ENCODE measurements around the gene ADAMTS2.

ADAMTS2 gene

GRCh38 chr5:179204572-179204971 lies 140.7 kb downstream of the ADAMTS2 start:
- Histone ChIP-seq H3K4me3 (no peak overlapping the region), H3K9me3 (ENCODE audit: low read depth, low read length) (no peaks in the 10 kb centered on the region), H3K36me3 (ENCODE audit: insufficient read depth, low read length) (no peaks in the 10 kb centered on the region), H3K27ac (no peak overlapping the region), H3K9ac (ENCODE audit: insufficient read length) (no peak overlapping the region)
- DNase-seq (ENCODE audit: low read depth, low spot score): no peak
- TF ChIP-seq FOXP2 (optimal IDR thresholded peaks at IDR 0.05; ENCODE audit: control extremely low read depth, extremely low read length, insufficient read depth): no peak
- TF ChIP-seq POLR2AphosphoS5 (IDR thresholded peaks at IDR 0.05; ENCODE audit: borderline replicate concordance, low read depth, low read length): no peak
- no peak for TF ChIP-seq EZH2 (IDR thresholded peaks at IDR 0.05)

GRCh38 chr5:179203248-179203647 lies 142.0 kb downstream of the ADAMTS2 start:
- no peak overlapping the region for H3K9ac ChIP-seq (ENCODE audit: insufficient read length)

GRCh38 chr5:179201986-179202385 lies 143.3 kb downstream of the ADAMTS2 start:
- H3K9ac ChIP-seq (ENCODE audit: insufficient read length): no peak overlapping the region
- H3K4me3 ChIP-seq: no peak overlapping the region
- TF ChIP-seq POLR2AphosphoS5 (IDR thresholded peaks at IDR 0.05; ENCODE audit: borderline replicate concordance, low read depth, low read length): no peak
- no peak for TF ChIP-seq FOXP2 (optimal IDR thresholded peaks at IDR 0.05; ENCODE audit: control extremely low read depth, extremely low read length, insufficient read depth)
- no peak for TF ChIP-seq EZH2 (IDR thresholded peaks at IDR 0.05)
- DNase-seq (ENCODE audit: low read depth, low spot score): no peak
- H3K27ac ChIP-seq: no peak overlapping the region
- H3K9me3 ChIP-seq (ENCODE audit: low read depth, low read length): no peaks in the 10 kb centered on the region
- H3K36me3 ChIP-seq (ENCODE audit: insufficient read depth, low read length): no peaks in the 10 kb centered on the region

More at GRCh38 chr5:179203248-179203647, 142.0 kb downstream of the ADAMTS2 start:
- DNase-seq (ENCODE audit: low read depth, low spot score): no peak
- TF ChIP-seq POLR2AphosphoS5 (IDR thresholded peaks at IDR 0.05; ENCODE audit: borderline replicate concordance, low read depth, low read length): no peak
- no peak for TF ChIP-seq FOXP2 (optimal IDR thresholded peaks at IDR 0.05; ENCODE audit: control extremely low read depth, extremely low read length, insufficient read depth)
- no peak for TF ChIP-seq EZH2 (IDR thresholded peaks at IDR 0.05)
- Histone ChIP-seq H3K4me3 (no peak overlapping the region), H3K36me3 (ENCODE audit: insufficient read depth, low read length) (no peaks in the 10 kb centered on the region), H3K9me3 (ENCODE audit: low read depth, low read length) (no peaks in the 10 kb centered on the region), H3K27ac (no peak overlapping the region)

- TF ChIP-seq FOXP2 (optimal IDR thresholded peaks at IDR 0.05; ENCODE audit: control extremely low read depth, extremely low read length, insufficient read depth) (no peak), EZH2 (IDR thresholded peaks at IDR 0.05) (no peak), POLR2AphosphoS5 (IDR thresholded peaks at IDR 0.05; ENCODE audit: borderline replicate concordance, low read depth, low read length) (no peak)
- no peak for DNase-seq (ENCODE audit: low read depth, low spot score)
- H3K27ac ChIP-seq: no peak overlapping the region
- H3K9me3 ChIP-seq (ENCODE audit: low read depth, low read length): no peaks in the 10 kb centered on the region
- no peak overlapping the region for H3K9ac ChIP-seq (ENCODE audit: insufficient read length)
- H3K4me3 ChIP-seq: no peak overlapping the region
- H3K36me3 ChIP-seq (ENCODE audit: insufficient read depth, low read length): no peaks in the 10 kb centered on the region
Measured at GRCh38 chr5:179199246-179199645, 146.0 kb downstream of the ADAMTS2 start.

GRCh38 chr5:179198825-179199224 lies 146.4 kb downstream of the ADAMTS2 start:
- Histone ChIP-seq H3K36me3 (ENCODE audit: insufficient read depth, low read length) (no peaks in the 10 kb centered on the region), H3K27ac (no peak overlapping the region), H3K9me3 (ENCODE audit: low read depth, low read length) (no peaks in the 10 kb centered on the region), H3K4me3 (no peak overlapping the region), H3K9ac (ENCODE audit: insufficient read length) (no peak overlapping the region)
- TF ChIP-seq EZH2 (IDR thresholded peaks at IDR 0.05) (no peak), POLR2AphosphoS5 (IDR thresholded peaks at IDR 0.05; ENCODE audit: borderline replicate concordance, low read depth, low read length) (no peak), FOXP2 (optimal IDR thresholded peaks at IDR 0.05; ENCODE audit: control extremely low read depth, extremely low read length, insufficient read depth) (no peak)
- no peak for DNase-seq (ENCODE audit: low read depth, low spot score)

- Histone ChIP-seq H3K9me3 (ENCODE audit: low read depth, low read length) (no peaks in the 10 kb centered on the region), H3K36me3 (ENCODE audit: insufficient read depth, low read length) (no peaks in the 10 kb centered on the region), H3K27ac (no peak overlapping the region), H3K4me3 (no peak overlapping the region), H3K9ac (ENCODE audit: insufficient read length) (no peak overlapping the region)
- no peak for DNase-seq (ENCODE audit: low read depth, low spot score)
- no peak for TF ChIP-seq POLR2AphosphoS5 (IDR thresholded peaks at IDR 0.05; ENCODE audit: borderline replicate concordance, low read depth, low read length)
- TF ChIP-seq EZH2 (IDR thresholded peaks at IDR 0.05): no peak
- TF ChIP-seq FOXP2 (optimal IDR thresholded peaks at IDR 0.05; ENCODE audit: control extremely low read depth, extremely low read length, insufficient read depth): no peak
Measured at GRCh38 chr5:179196405-179197079, 148.7 kb downstream of the ADAMTS2 start.

- H3K9ac ChIP-seq (ENCODE audit: insufficient read length): no peak overlapping the region
- no peak overlapping the region for H3K27ac ChIP-seq
- no peaks in the 10 kb centered on the region for H3K36me3 ChIP-seq (ENCODE audit: insufficient read depth, low read length)
- no peaks in the 10 kb centered on the region for H3K9me3 ChIP-seq (ENCODE audit: low read depth, low read length)
- no peak for DNase-seq (ENCODE audit: low read depth, low spot score)
- H3K4me3 ChIP-seq: no peak overlapping the region
- no peak for TF ChIP-seq FOXP2 (optimal IDR thresholded peaks at IDR 0.05; ENCODE audit: control extremely low read depth, extremely low read length, insufficient read depth)
- no peak for TF ChIP-seq POLR2AphosphoS5 (IDR thresholded peaks at IDR 0.05; ENCODE audit: borderline replicate concordance, low read depth, low read length)
- no peak for TF ChIP-seq EZH2 (IDR thresholded peaks at IDR 0.05)
Measured at GRCh38 chr5:179195561-179196404, 149.5 kb downstream of the ADAMTS2 start.

GRCh38 chr5:179194941-179195381 lies 150.3 kb downstream of the ADAMTS2 start:
- no peak for DNase-seq (ENCODE audit: low read depth, low spot score)
- Histone ChIP-seq H3K9me3 (ENCODE audit: low read depth, low read length) (no peaks in the 10 kb centered on the region), H3K4me3 (no peak overlapping the region), H3K27ac (no peak overlapping the region), H3K9ac (ENCODE audit: insufficient read length) (no peak overlapping the region), H3K36me3 (ENCODE audit: insufficient read depth, low read length) (no peaks in the 10 kb centered on the region)
- TF ChIP-seq FOXP2 (optimal IDR thresholded peaks at IDR 0.05; ENCODE audit: control extremely low read depth, extremely low read length, insufficient read depth) (no peak), POLR2AphosphoS5 (IDR thresholded peaks at IDR 0.05; ENCODE audit: borderline replicate concordance, low read depth, low read length) (no peak), EZH2 (IDR thresholded peaks at IDR 0.05) (no peak)
